Cardiac fibroblast (primary cell): ENCODE data around the gene GPR68.
"Not testable (repeated sequence)": the region's sequence is repeated elsewhere in the genome, so short reads cannot be mapped to it uniquely, and the experiment has no call there.

Source experiments
- DNase-seq, 2 donors: peaks; one replicate each; pipeline versions ENCODE4 v3.0.0 to v3.0.0-alpha.2; 2010; ENCODE audit warnings: low read depth in 2 of 2
- H3K4me3 ChIP-seq, 2 donors: replicated peaks in 1 of 2; 1 replicate in 1 of 2; 2 replicates in 1 of 2; pipeline ENCODE4 v1.5.1; 2011; ENCODE audit warnings: low read depth in 2 of 2, low read length in 2 of 2, mild to moderate bottlenecking in 2 of 2, moderate library complexity in 1 of 2
- TF ChIP-seq, protein P1 (sequence below): IDR thresholded peaks from one replicate; pipeline ENCODE4 v1.5.1; 2011; ENCODE audit warnings: low read depth, mild to moderate bottlenecking, low read length, inconsistent platforms

GPR68 gene

GRCh38 chr14:91215381-91215780 is 29.1 kb downstream of the GPR68 start:
- no peak overlapping the region for H3K4me3 ChIP-seq
- DNase-seq, result no peak
- TF ChIP-seq, protein P1, sequence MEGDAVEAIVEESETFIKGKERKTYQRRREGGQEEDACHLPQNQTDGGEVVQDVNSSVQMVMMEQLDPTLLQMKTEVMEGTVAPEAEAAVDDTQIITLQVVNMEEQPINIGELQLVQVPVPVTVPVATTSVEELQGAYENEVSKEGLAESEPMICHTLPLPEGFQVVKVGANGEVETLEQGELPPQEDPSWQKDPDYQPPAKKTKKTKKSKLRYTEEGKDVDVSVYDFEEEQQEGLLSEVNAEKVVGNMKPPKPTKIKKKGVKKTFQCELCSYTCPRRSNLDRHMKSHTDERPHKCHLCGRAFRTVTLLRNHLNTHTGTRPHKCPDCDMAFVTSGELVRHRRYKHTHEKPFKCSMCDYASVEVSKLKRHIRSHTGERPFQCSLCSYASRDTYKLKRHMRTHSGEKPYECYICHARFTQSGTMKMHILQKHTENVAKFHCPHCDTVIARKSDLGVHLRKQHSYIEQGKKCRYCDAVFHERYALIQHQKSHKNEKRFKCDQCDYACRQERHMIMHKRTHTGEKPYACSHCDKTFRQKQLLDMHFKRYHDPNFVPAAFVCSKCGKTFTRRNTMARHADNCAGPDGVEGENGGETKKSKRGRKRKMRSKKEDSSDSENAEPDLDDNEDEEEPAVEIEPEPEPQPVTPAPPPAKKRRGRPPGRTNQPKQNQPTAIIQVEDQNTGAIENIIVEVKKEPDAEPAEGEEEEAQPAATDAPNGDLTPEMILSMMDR, result no peak

- TF ChIP-seq, protein P1, result no peak
- H3K4me3 ChIP-seq, result no peak overlapping the region
- DNase-seq, result no peak
Observed at GRCh38 chr14:91214306-91214705, 30.2 kb downstream of the GPR68 start.

- no peak for DNase-seq
- TF ChIP-seq, protein P1, result no peak
Observed at GRCh38 chr14:91211017-91211416, 33.5 kb downstream of the GPR68 start.

GRCh38 chr14:91207008-91207407 is 37.5 kb downstream of the GPR68 start:
- no peak for DNase-seq
- TF ChIP-seq, protein P1, result no peak
- H3K4me3 ChIP-seq, result no peak overlapping the region

More at GRCh38 chr14:91211017-91211416, 33.5 kb downstream of the GPR68 start:
- no peak overlapping the region for H3K4me3 ChIP-seq

DNA sequence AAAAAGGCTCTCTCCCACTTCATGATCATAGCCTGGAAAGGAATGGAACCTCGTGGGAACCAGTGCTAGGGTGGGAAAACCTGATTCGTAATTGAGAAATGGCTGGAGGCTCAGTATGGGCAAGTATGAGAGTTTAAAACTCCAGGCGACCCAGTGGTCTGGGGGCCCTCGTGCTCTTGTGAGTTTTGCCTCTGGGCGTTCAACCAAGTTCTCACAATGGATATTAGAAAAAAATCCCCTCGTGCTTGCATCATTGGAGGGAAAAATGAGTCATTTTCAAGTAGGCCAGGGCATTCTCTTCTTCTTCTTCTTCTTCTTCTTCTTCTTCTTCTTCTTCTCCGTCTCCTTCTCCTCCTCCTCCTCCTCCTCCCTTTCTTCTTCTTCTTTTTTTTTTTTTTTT is 39.0 kb downstream of the GPR68 start:
- no peak overlapping the region for H3K4me3 ChIP-seq
- TF ChIP-seq, protein P1, result no peak
- DNase-seq, result peak; percentile 25 to 64

DNA sequence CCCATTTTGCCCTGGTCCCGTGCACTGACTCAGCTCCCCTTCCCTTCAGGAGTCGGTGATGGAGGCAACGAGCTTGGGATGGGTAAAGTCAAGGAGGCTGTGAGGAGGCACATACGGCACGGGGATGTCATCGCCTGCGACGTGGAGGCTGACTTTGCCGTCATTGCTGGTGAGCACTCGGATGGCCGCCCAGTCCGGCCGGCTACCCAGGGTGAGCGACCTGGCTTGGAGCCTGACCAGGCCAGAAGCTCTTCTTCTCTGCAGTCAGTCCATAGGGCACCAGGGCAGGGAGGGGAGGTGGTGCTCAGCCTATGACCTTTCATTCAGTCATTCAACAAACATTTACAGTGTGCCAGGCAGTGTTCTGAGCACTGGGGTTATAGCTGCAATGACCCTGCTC is 39.8 kb downstream of the GPR68 start:
- TF ChIP-seq, protein P1, result no peak
- H3K4me3 ChIP-seq, result no peak overlapping the region
- no peak for DNase-seq

GRCh38 chr14:91202234-91202974 is 42.1 kb downstream of the GPR68 start:
- H3K4me3 ChIP-seq, result no peak overlapping the region
- DNase-seq, result peak; percentile 48 to 78
- TF ChIP-seq, protein P1, result no peak

DNA sequence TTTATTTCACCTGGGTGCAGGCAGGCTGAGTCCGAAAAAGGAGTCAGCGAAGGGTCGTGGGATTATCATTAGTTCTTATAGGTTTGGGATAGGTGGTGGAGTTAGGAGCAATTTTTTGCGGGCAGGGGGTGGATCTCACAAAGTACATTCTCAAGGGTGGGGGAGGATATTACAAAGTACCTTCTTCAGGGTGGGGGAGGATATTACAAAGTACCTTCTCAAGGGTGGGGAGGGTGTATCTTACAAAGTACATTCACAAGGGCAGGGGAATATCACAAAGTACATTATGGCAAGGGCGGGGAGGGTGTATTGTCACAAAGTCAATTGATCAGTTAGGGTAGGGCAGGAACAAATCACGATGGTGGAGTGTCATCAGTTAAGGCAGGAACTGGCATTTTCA is 43.7 kb downstream of the GPR68 start:
- DNase-seq, H3K4me3 ChIP-seq: not testable (repeated sequence)
